Lower leg skin (tissue), 4 donors: ENCODE measurements around the gene LGR4. TPM values are rescaled to one million over a fixed set of nuclear protein-coding genes. Genes with fewer than 3 reads are reported as not detected.

Source experiments
- DNase-seq, 2 donors: peaks; one replicate each; pipeline ENCODE4 v3.0.0-alpha.2; 2019; ENCODE audit warnings: low spot score in 2 of 2
- H3K4me3 ChIP-seq: fragments of 200-600 bp; sonication (generic); 2 replicates; pipeline ENCODE4 v1.5.1; 2017; ENCODE audit warnings: mild to moderate bottlenecking, low read depth; ENCODE audit not compliant: poor library complexity, severe bottlenecking
- CTCF ChIP-seq, 3 donors: fragments of 450-650 bp; IDR thresholded peaks; one replicate each; pipeline ENCODE4 v1.5.1; 2016; ENCODE audit warnings: antibody characterized with exemption in 3 of 3, mild to moderate bottlenecking in 3 of 3, moderate library complexity in 2 of 3
- POLR2A ChIP-seq, 2 donors: fragments of 450-650 bp; IDR thresholded peaks; one replicate each; pipeline ENCODE4 v1.6.1; 2016 to 2017; ENCODE audit warnings: antibody characterized with exemption in 2 of 2, mild to moderate bottlenecking in 1 of 2, moderate library complexity in 1 of 2
- WGBS, 2 donors: methylation state at CpG; one replicate each; pipeline ENCODE4 v1.1.5; 2018; 5-methylcytosine and 5-hydroxymethylcytosine counted together
- intact Hi-C: fragments of 100-400 bp; cut with DNase I; formaldehyde crosslinking; loops from one replicate; pipeline ENCODE4 v1.15.0; 2023; ENCODE audit warnings: low total_unique reads
- total RNA-seq, 4 donors: library from RNA; depleted of rRNA; stranded (reverse); fragments of >200 nt; gene quantifications; one replicate each; pipeline ENCODE4 v1.1.0, GENCODE V29; 2016

Gene LGR4
- total RNA-seq, 4 donors from 2014 or later: 32.0 to 70.2 (median 50.4) TPM

GRCh38 chr11:27485930-27486773 is 13.6 kb upstream of the LGR4 start:
- WGBS, 2 donors: 37 to 39% methylated on average over 4 of the region's 4 CpGs
- intact Hi-C loops: loop anchor here (5.0 kb wide), 1 partner anchor 304 kb away; no protein-coding TSS in a partner anchor
- TF ChIP-seq CTCF (IDR thresholded peaks at IDR 0.05): peak in 1 of 3 donors; percentile 84
- no peak for TF ChIP-seq POLR2A (IDR thresholded peaks at IDR 0.05)
- peak in 1 of 2 donors; percentile 55 for DNase-seq
- no peak overlapping the region for H3K4me3 ChIP-seq

GRCh38 chr11:27482793-27483192 is 10.2 kb upstream of the LGR4 start:
- TF ChIP-seq CTCF (IDR thresholded peaks at IDR 0.05) (no peak), POLR2A (IDR thresholded peaks at IDR 0.05) (no peak)
- H3K4me3 ChIP-seq: no peak overlapping the region
- no peak for DNase-seq
- 95 to 97% methylated on average over 2 of the region's 2 CpGs for WGBS, 2 donors
- intact Hi-C loops: no loop called here

GRCh38 chr11:27481992-27482391 is 9.4 kb upstream of the LGR4 start:
- no peak for DNase-seq
- TF ChIP-seq POLR2A (IDR thresholded peaks at IDR 0.05): no peak
- intact Hi-C loops: no loop called here
- H3K4me3 ChIP-seq: no peak overlapping the region
- WGBS, 2 donors: 89% methylated on average over 4 of the region's 4 CpGs

- intact Hi-C loops: no loop called here
- no peak for DNase-seq
- TF ChIP-seq POLR2A (IDR thresholded peaks at IDR 0.05): no peak
- TF ChIP-seq CTCF (IDR thresholded peaks at IDR 0.05): no peak
- H3K4me3 ChIP-seq: no peak overlapping the region
- WGBS, 2 donors: 80 to 88% methylated on average over 2 of the region's 2 CpGs
These were observed 5.2 kb upstream of the LGR4 start for GRCh38 chr11:27477831-27478230.

GRCh38 chr11:27477243-27477642 is 4.7 kb upstream of the LGR4 start:
- intact Hi-C loops: no loop called here
- no peak overlapping the region for H3K4me3 ChIP-seq
- no peak for DNase-seq
- TF ChIP-seq POLR2A (IDR thresholded peaks at IDR 0.05) (no peak), CTCF (IDR thresholded peaks at IDR 0.05) (no peak)

- TF ChIP-seq POLR2A (IDR thresholded peaks at IDR 0.05) (no peak), CTCF (IDR thresholded peaks at IDR 0.05) (no peak)
- intact Hi-C loops: no loop called here
- no peak overlapping the region for H3K4me3 ChIP-seq
- DNase-seq: no peak
- 93 to 95% methylated on average over 5 of the region's 5 CpGs for WGBS, 2 donors
These were observed 3.0 kb upstream of the LGR4 start for GRCh38 chr11:27475622-27476021.
